HK-2 (cell line): ENCODE results near the gene ZSCAN5C.
"Not testable (repeated sequence)": the region's sequence is repeated elsewhere in the genome, so short reads cannot be mapped to it uniquely, and the experiment has no call there.

ENCODE experiments used
- DNase-seq: peaks from one replicate; pipeline ENCODE4 v3.0.0-alpha.2; 2018; ENCODE audit not compliant: unreplicated experiment

ZSCAN5C gene

DNA sequence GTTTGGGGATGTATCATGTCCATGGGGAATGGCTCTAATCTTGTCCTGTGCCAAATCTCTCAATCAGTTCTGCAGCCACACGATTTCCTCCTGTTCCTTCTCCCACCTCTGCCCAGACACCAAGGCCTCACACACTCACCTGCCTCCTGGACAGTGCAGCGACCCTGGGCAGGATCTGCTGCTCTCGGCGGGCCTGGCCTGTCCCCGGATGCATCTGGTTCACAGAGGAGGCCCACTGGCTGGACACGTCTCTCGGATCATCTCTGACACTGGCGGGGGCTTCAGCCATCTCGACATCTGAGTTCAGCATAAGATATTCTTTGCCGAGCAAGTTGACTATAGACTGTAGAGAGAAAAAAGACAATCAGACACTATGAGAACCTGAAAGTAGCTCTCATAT lies 10.4 kb upstream of the ZSCAN5C start:
- DNase-seq = no peak

DNA sequence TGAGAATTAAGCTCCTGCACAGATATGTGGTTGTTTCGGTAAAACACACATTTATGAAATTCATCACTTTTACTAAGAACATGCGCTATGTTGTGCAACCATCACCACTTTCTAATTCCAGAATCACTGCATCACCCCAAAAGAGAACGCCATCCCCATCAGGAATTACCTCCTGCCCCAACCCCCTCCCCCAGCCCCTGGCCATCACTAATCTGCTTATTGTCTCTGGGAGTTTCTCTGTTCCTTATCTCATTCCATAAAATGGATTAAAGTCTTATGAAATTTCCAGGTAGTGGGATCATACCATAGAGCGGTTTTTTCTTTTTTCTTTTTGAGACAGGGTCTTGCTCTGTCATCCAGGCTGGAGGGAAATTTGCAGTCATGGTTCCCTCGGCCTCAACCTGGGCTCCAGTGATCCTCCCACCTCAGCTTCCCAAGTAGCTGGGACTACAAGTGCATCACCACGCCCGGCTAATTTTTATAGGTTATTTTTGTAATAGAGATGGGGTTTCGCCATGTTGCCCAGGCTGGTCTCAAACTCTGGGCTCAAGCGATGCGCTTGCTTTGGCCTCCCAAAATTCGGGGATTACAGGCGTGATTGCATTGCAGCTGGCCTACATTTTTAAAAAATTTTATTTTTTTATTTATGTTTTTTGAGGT lies 8.0 kb upstream of the ZSCAN5C start:
- DNase-seq = no peak

DNA sequence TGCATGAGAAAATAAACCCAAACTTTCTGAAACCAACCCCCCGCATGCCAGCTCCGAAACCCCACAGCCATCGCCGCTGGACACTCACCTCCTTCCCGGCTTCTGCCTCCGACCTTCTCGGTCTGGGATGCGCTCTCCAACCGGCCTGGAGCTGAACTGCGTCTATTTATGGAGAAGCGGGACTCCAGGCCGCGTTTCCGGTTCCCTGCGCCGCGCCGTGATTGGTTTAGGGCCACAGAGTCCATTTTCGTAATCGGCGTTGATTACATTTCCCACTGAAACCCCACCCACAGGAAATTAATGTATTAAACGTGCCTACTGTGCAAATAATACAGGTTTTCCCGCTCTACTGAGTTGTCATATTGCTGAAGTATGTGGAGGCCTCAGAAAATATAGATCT lies 4.4 kb upstream of the ZSCAN5C start, which contains the start of gene ZSCAN5B:
Gene ZSCAN5B, minus strand, starts transcription at position 138 of the 400 bp plus-strand sequence. CDS start 4,731 bp downstream, outside the sequence.
- DNase-seq = not testable (repeated sequence)

GRCh38 chr19:56199687-56200086 lies 2.4 kb upstream of the ZSCAN5C start:
- no peak for DNase-seq

- not testable (repeated sequence) for DNase-seq
Observed at GRCh38 chr19:56207581-56207980, 5.5 kb downstream of the ZSCAN5C start.

- no peak for DNase-seq
Observed at GRCh38 chr19:56209091-56209490, 7.0 kb downstream of the ZSCAN5C start.

DNA sequence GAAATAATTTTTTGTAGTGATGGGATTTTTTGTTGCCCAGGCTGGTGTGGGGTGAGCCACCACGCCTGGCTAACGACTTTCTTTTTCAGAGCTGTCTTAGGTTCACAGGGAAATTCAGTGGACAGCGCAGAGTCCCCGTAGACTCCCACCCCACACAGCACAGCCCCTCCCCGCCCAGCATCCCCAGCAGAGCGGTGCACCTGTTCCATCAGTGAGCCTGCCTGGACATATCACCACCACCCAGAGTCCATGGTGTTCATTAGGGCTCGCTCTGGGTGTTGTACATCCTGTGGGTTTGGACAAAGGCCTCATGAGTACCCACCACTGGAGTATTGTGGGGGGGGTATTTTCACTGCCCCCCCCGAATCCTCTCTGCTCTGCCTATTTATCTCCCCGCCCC lies 8.0 kb downstream of the ZSCAN5C start:
- not testable (repeated sequence) for DNase-seq

DNA sequence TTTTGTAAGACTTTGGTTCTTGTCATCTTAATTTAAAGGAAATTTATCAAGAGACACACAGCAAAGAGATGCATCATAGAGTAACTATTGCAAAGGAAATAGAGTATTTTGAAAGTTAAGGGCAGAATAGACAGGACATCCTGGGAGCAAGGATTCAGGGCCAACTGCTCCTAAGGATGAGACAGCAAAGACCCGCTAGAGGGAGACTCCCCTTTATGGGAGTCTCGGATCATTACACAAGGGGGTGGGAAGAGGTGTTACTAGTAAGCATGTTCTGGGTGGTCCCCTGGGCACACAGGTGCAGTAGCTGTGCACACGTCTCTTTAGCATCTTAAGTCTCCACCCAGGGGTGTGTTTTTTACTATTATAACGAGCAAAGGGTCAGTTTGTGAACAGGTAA lies 9.6 kb downstream of the ZSCAN5C start:
- no peak for DNase-seq

DNA sequence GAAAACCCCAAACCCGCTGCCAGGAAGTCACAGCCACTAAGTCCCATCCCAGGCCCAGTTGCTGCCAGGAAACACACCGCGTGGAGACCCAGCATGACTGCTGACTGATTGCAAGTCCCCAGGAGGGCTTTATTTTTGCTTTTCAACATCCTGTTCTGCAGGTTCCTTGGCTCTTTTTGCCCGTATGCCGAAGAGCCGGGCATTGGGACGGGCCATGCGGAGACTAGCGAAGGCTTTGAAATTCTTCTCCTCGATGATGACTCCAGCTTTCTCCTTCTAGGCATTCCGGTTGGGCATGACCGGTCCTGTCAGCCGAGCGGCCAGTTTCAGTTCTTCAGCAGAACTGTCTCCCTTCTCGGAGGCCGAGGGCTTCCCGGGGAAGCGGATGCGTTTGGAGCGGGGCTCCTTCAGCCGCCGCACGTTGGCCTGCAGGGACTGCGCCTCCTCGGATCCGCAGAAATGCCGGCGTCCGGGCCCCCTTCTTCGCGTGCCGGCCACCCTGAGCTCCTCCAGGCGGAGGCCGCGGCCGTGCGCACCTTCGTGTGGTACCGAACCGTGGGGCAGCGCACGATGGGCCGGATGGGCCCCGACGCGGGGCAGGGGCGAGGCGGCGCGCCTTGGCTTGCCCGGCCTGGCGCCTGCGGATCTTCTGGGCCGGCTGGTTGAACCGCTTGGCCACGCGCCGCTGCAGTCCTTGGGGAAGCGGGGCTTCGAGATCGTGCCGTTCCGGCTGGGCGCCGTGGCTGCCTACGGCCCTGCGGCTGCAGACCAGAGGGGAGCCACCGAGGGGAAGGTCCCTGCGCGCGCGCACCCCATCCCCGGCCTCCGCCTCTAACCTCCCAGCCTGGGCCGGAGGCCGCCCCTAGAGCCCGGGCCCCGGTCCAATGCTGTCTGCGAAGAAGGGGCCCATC lies 15.2 kb downstream of the ZSCAN5C start:
- no peak for DNase-seq

DNA sequence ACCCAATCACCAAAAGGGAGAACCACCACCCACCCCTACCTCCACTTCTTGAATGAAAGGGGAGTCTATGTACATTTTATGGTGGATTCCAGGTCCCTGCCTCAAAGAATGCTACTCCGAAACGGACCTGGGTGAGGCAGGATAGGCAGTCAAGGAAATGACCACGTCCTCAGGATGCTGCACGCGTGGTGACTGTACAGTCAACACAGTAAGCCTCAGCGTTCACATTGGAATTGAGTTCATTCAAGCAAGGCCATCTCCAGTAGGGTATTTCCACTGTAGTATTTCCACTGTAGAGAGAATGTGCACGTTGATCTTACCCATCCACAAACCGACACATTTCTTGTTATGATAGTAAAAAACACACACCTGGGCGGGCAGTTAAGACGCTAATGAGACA lies 16.9 kb downstream of the ZSCAN5C start:
- DNase-seq = no peak

GRCh38 chr19:56221442-56221841 lies 19.4 kb downstream of the ZSCAN5C start:
- DNase-seq = not testable (repeated sequence)

GRCh38 chr19:56221851-56222250 lies 19.8 kb downstream of the ZSCAN5C start:
- no peak for DNase-seq

DNA sequence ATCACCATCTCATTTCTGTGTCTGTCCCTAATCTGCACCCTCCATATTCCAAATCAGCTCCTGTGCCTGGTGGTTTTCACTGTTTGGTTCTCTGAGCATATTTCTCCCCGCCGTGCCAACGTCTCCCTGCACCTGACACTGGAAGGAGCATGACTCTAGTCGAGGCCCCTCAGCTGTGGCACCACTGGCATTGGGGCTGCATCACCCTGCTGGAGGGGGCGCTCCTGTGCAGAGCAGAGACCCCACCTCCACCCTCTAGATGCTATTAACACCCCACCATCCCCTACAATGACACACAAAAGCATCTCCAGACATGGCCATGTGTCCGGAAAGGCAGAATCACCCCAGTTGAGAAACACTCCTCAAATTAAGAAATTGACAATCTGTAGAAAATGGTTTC lies 20.8 kb downstream of the ZSCAN5C start:
- no peak for DNase-seq

DNA sequence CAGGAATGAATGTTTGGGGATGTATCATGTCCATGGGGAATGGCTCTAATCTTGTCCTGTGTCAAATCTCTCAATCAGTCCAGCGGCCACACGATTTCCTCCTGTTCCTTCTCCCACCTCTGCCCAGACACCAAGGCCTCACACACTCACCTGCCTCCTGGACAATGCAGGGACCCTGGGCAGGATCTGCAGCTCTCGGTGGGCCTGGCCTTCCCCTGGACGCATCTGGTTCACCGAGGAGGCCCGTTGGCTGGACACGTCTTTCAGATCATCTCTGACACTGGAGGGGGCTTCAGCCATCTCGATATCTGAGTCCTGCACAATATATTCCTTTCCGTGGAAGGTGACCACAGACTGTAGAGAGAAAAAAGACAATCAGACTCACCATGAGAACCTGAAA lies 21.4 kb downstream of the ZSCAN5C start:
- DNase-seq = no peak

DNA sequence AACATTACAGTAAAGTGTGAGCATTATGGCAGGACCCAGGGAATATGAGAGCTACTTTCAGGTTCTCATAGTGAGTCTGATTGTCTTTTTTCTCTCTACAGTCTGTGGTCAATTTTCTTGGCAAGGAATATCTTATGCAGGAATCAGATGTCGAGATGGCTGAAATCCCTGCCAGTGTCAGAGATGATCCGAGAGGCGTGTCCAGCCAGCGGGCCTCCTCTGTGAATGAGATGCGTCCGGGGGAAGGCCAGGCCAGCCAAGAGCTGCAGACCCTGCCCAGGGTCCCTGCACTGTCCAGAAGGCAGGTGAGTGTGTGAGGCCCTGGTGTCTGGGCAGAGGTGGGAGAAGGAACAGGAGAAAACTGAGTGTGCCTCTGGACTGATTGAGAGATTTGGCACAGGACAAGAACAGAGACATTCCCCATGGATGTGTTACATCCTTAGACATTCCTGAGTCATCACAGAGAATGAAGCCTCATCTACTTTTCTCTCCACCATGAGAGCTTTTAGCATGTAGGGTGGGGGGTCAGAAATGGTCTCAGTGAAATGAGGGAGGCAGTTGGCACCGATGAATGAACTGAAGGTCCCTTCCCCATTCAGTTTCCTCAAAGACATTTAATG lies 43.2 kb downstream of the ZSCAN5C start:
- no peak for DNase-seq

DNA sequence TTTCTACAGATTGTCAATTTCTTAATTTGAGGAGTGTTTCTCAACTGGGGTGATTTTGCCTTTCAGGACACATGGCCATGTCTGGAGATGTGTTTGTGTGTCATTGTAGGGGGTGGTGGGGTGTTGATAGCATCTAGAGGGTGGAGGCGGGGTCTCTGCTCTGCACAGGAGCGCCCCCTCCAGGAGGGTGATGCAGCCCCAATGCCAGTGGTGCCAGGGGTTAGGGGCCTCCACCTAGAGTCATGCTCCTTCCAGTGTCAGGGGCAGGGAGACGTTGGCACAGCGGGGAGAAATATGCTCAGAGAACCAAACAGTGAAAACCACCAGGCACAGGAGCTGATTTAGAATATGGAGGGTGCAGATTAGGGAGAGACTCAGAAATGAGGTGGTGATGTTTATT lies 43.7 kb downstream of the ZSCAN5C start:
- DNase-seq = not testable (repeated sequence)

- not testable (repeated sequence) for DNase-seq
Observed at GRCh38 chr19:56248736-56249338, 46.8 kb downstream of the ZSCAN5C start.

GRCh38 chr19:56252699-56253422 lies 50.8 kb downstream of the ZSCAN5C start:
- peak; percentile 87 for DNase-seq

DNA sequence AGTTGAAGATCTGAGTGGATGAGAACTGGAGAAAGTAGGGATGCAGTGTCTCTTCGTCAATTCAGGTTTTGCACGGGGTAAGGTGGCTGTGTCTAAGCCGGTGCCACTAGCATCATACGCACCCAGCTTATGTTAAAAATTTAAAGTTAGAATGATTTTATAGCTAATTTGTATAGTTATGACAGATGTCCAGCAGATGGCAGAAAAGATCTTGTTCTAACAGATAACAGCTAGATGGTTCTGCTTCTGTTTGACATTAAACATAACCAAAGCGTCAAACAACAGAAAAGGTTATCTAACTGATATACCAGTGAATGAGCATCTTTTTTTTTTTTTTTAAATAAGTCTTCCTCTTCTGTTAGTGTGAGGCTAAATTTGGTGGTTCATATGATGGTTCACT lies 51.7 kb downstream of the ZSCAN5C start:
- DNase-seq = no peak

DNA sequence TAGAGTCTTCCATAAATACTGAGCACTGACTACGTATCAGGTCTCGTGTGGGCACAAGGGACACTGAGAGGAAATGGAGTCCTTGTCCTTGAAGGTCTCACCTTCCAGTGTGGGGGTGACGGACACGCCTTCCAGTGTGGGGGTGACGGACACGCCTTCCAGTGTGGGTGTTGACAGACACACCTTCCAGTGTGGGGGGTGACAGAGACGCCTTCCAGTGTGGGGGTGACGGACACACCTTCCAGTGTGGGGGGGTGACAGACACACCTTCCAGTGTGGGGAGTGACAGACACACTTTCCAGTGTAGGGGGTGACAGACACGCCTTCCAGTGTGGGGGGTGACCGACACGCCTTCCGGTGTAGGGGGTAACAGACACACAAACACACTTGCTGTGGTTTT lies 56.2 kb downstream of the ZSCAN5C start:
- no peak for DNase-seq
